Spleen (tissue), 11 donors: ENCODE results near the gene C4A. TPM values are rescaled to one million over a fixed set of nuclear protein-coding genes. Genes with fewer than 3 reads are reported as not detected.
"Not testable (repeated sequence)": the region's sequence is repeated elsewhere in the genome, so short reads cannot be mapped to it uniquely, and the experiment has no call there.

Experiments
- DNase-seq: peaks from one replicate; pipeline ENCODE4 v3.0.0-alpha.2; 2020
- H3K27ac ChIP-seq, 8 donors: fragments of 200-600 bp; sonication (generic) in 7 of 8; 1 replicate in 4 of 8; 2 replicates in 4 of 8; pipeline versions ENCODE4 v1.5.0 to v1.8.0; 2016 to 2021; ENCODE audit warnings: inconsistent platforms in 4 of 8, mild to moderate bottlenecking in 4 of 8, moderate library complexity in 1 of 8
- H3K27me3 ChIP-seq, 7 donors: fragments of 200-600 bp; sonication (generic) in 6 of 7; replicated peaks in 1 of 7; 1 replicate in 4 of 7; 2 replicates in 3 of 7; pipeline versions ENCODE4 v1.5.0 to v1.8.0; 2016 to 2021; ENCODE audit warnings: inconsistent platforms in 3 of 7, mild to moderate bottlenecking in 1 of 7
- H3K36me3 ChIP-seq, 6 donors: fragments of 200-600 bp; sonication (generic) in 5 of 6; 1 replicate in 4 of 6; 2 replicates in 2 of 6; pipeline versions ENCODE4 v1.5.0 to v1.8.0; 2016 to 2021; ENCODE audit warnings: inconsistent platforms in 2 of 6
- H3K4me1 ChIP-seq, 6 donors: fragments of 200-600 bp; sonication (generic) in 5 of 6; 1 replicate in 3 of 6; 2 replicates in 3 of 6; pipeline versions ENCODE4 v1.5.0 to v1.8.0; 2016 to 2021; ENCODE audit warnings: inconsistent platforms in 3 of 6
- H3K4me3 ChIP-seq, 8 donors: fragments of 200-600 bp; sonication (generic) in 7 of 8; 1 replicate in 4 of 8; 2 replicates in 4 of 8; pipeline versions ENCODE4 v1.5.0 to v1.8.0; 2016 to 2021; ENCODE audit warnings: inconsistent platforms in 4 of 8, mild to moderate bottlenecking in 4 of 8, moderate library complexity in 2 of 8
- H3K9me3 ChIP-seq, 8 donors: fragments of 200-600 bp; sonication (generic) in 7 of 8; 1 replicate in 4 of 8; 2 replicates in 4 of 8; pipeline versions ENCODE4 v1.5.0 to v1.8.0; 2016 to 2021; ENCODE audit warnings: inconsistent platforms in 4 of 8
- POLR2A ChIP-seq, 3 donors: fragments of 450-650 bp; IDR thresholded peaks; one replicate each; pipeline ENCODE4 v1.5.1; 2017; ENCODE audit warnings: antibody characterized with exemption in 3 of 3, mild to moderate bottlenecking in 1 of 3
- POLR2AphosphoS5 ChIP-seq, 3 donors: sonication (generic); formaldehyde crosslinking; IDR thresholded peaks; one replicate each; pipeline ENCODE4 v1.5.1; 2017; ENCODE audit warnings: antibody characterized with exemption in 3 of 3
- WGBS, 5 donors: extraction: QIAGEN DNeasy Blood & Tissue Kit in 3 of 5; methylation state at CpG; one replicate each; pipeline versions ENCODE4 v1.1.5 to v1.1.7; 2013 to 2018; 5-methylcytosine and 5-hydroxymethylcytosine counted together
- intact Hi-C: fragments of 100-400 bp; cut with DNase I; formaldehyde crosslinking; loops from one replicate; pipeline ENCODE4 v1.15.0; 2023; ENCODE audit warnings: low total_unique reads
- polyA plus RNA-seq, 3 donors: library from polyadenylated mRNA; stranded (reverse); fragments of 200-250 nt; gene quantifications; one replicate each; pipeline ENCODE4 v1.2.1, GENCODE V29; 2013
- total RNA-seq, 7 donors: library from RNA; depleted of rRNA in 3 of 7; stranded (reverse); fragments of >200 nt in 3 of 7; fragmentation: NEBNext Ultra II Directional in 4 of 7; extraction: Animal tissue kit (Norgen Biotek cat#: 25700) in 4 of 7; gene quantifications; one replicate each; pipeline versions ENCODE4 v1.1.0 to v1.2.1, GENCODE V29; 2016 to 2021
- TF ChIP-seq, protein P1 (sequence below), 11 experiments: fragments of 200-600 bp in 7 of 11; fragments of 450-650 bp in 4 of 11; sonication (generic) in 4 of 11; IDR thresholded peaks in 8 of 11; conservative IDR thresholded peaks in 3 of 11; 1 replicate in 7 of 11; 2 replicates in 4 of 11; pipeline versions ENCODE4 v1.4.0 to v1.8.0; 2016 to 2021; ENCODE audit warnings: antibody characterized with exemption in 11 of 11, inconsistent platforms in 4 of 11, mild to moderate bottlenecking in 1 of 11
- donor health status: healthy with polysubstance abuse.
- donor health status: DM: no; HTN: no; CAD: no; lungs with moderate emphysema.
- donor health status: DM: no; HTN: no; CAD: no.
- donor health status: Bipolar disorder and iron deficiency.
- donor health status: healthy.
- donor health status: DM: no; HTN: no; CAD: no.
- donor health status: DM: yes; HTN: yes; CAD: no.

C4A gene
- total and polyA plus RNA-seq, 10 donors, result 50.1 to 332 (median 116) TPM

DNA sequence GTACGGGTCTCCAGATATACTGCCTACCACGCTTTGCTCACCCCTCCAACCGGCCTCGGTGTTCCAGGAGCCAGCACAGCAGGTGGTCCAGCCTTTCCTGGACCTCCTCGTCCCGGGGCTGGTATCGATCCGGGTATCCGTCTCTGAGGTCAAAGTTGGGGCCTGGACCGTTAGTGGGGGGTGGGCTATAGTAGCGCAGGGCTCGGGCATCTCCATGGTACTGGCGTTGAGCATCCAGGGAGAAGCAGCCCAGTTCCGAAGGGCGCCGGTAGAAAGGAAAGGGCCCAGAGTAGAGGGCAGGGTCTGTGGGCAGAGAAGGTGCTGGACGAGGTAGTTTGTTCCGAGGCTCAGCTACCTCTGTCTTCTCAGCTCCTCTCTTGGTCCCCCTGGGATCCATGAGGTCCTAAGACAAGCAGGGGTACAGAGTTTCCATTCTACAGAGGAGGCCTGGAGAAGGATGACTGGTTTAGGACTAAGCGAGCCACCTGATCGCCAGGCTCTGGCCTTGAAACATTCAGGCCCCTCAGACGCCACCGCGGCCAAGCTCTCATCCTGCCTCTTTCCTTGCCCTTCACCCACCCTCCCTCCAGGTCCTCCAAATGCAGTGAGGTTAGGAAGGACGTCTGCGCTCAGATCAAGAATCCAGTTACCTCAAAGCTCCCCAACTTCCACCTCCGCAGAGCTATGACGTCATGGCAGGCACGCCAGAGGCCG is 10.4 kb upstream of the C4A start:
- Histone ChIP-seq H3K27ac (peak overlapping the region; percentile 91 to 99 (median 98)), H3K36me3 (peaks cover 0 to 70% (median 41%) of the 10 kb centered on the region in 6 donors), H3K9me3 (no peaks in the 10 kb centered on the region), H3K4me3 (peak overlapping the region; percentile 60 to 93 (median 75)), H3K4me1 (peaks cover 21 to 62% (median 36%) of the 10 kb centered on the region in 6 donors), H3K27me3 (no peaks in the 10 kb centered on the region)
- peak; percentile 83 for DNase-seq
- TF ChIP-seq, protein P1, sequence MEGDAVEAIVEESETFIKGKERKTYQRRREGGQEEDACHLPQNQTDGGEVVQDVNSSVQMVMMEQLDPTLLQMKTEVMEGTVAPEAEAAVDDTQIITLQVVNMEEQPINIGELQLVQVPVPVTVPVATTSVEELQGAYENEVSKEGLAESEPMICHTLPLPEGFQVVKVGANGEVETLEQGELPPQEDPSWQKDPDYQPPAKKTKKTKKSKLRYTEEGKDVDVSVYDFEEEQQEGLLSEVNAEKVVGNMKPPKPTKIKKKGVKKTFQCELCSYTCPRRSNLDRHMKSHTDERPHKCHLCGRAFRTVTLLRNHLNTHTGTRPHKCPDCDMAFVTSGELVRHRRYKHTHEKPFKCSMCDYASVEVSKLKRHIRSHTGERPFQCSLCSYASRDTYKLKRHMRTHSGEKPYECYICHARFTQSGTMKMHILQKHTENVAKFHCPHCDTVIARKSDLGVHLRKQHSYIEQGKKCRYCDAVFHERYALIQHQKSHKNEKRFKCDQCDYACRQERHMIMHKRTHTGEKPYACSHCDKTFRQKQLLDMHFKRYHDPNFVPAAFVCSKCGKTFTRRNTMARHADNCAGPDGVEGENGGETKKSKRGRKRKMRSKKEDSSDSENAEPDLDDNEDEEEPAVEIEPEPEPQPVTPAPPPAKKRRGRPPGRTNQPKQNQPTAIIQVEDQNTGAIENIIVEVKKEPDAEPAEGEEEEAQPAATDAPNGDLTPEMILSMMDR (IDR thresholded peaks at IDR 0.05 in 8 of 11, conservative IDR thresholded peaks at IDR 0.05 in 3 of 11), result no peak
- no peak for TF ChIP-seq POLR2AphosphoS5 (IDR thresholded peaks at IDR 0.05)
- TF ChIP-seq POLR2A (IDR thresholded peaks at IDR 0.05), result no peak
- 25 to 40% (median 29%) methylated on average over 29 of the region's 29 CpGs for WGBS, 5 donors
- intact Hi-C loops, result no loop called here

DNA sequence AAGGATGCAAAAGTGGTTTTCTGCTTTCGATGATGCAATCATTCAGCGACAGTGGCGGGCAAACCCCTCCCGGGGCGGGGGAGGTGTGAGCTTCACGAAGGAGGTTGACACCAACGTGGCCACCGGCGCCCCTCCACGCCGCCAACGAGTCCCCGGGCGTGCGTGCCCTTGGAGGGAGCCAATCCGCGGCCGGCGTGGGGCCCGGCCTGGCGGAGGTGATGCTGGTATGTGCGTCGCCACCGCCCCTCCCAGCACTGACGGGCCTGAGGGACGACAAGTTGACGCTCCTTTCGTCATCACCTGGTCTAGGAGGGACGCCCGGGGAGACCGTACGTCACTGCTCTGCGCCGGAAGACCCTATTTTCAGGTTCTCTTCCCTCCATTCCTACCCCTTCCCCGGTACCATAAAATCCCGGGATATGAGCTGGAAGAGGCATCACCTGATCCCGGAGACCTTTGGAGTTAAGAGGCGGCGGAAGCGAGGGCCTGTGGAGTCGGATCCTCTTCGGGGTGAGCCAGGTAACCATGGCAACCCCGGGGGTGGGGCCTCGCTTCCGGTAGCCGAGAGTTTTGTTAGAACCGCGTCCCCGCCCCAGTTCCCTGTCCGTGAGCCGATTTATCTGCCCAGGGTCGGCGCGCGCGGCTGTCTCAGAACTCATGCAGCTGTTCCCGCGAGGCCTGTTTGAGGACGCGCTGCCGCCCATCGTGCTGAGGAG is 9.7 kb upstream of the C4A start, which contains the start of gene DXO:
Gene DXO, minus strand, starts transcription at position 146 of the 716 bp plus-strand sequence. CDS start 463 bp downstream, outside the sequence.
- Histone ChIP-seq H3K36me3 (peaks cover 0 to 69% (median 34%) of the 10 kb centered on the region in 6 donors), H3K4me3 (peak within 1 kb of the TSS; percentile 60 to 93 (median 75)), H3K27me3 (no peaks in the 10 kb centered on the region), H3K27ac (peak within 1 kb of the TSS; percentile 91 to 99 (median 98)), H3K4me1 (peaks cover 21 to 62% (median 36%) of the 10 kb centered on the region in 6 donors), H3K9me3 (no peaks in the 10 kb centered on the region)
- intact Hi-C loops, result no loop called here
- 0% methylated on average over 29 to 62 of the region's 62 CpGs for WGBS, 5 donors
- DNase-seq, result peak; percentile 98
- TF ChIP-seq POLR2A (IDR thresholded peaks at IDR 0.05) (peak in 2 of 3 donors; percentile 48 to 78), POLR2AphosphoS5 (IDR thresholded peaks at IDR 0.05) (peak; percentile 92 to 97 (median 93))
- TF ChIP-seq, protein P1 (IDR thresholded peaks at IDR 0.05 in 8 of 11, conservative IDR thresholded peaks at IDR 0.05 in 3 of 11), result no peak

DNA sequence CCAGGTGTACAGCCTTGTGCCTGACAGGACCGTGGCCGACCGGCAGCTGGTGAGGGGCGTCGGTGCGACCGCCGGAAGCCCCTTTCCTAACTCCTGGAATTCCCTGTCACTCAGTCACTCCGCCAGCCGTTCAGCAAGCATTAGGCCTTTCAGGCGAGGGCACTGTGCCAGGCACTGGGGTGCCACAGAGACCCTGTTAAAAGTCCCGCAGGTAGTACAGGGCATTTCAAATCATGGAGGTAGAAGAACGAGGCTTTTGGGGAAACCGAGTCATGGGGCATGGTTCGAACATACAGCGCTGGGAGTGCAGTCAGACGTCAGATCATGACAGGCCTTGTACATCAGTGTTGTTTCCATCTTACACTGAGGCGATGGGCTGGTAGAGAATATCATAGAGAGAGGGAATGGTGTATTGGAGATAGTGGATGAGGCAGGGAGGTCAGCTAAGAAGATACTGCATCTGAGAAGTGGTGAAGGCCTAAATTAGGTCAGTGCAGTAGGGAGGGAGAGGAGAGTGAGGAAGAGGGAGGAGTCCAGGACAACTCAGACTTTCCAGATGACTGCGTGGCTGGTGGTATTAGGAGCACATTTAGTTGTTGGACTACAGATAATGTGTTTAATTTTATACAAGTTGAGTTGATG is 9.0 kb upstream of the C4A start:
- intact Hi-C loops, result no loop called here
- no peaks in the 10 kb centered on the region for H3K9me3 ChIP-seq
- DNase-seq, result no peak
- H3K4me3 ChIP-seq, result peak overlapping the region; percentile 60 to 93 (median 75)
- no peaks in the 10 kb centered on the region for H3K27me3 ChIP-seq
- peaks cover 0 to 62% (median 27%) of the 10 kb centered on the region in 6 donors for H3K36me3 ChIP-seq
- H3K27ac ChIP-seq, result peak overlapping the region; percentile 91 to 99 (median 98)
- H3K4me1 ChIP-seq, result peaks cover 21 to 62% (median 36%) of the 10 kb centered on the region in 6 donors
- TF ChIP-seq, protein P1 (IDR thresholded peaks at IDR 0.05 in 8 of 11, conservative IDR thresholded peaks at IDR 0.05 in 3 of 11), result no peak
- TF ChIP-seq POLR2A (IDR thresholded peaks at IDR 0.05) (no peak), POLR2AphosphoS5 (IDR thresholded peaks at IDR 0.05) (no peak)
- 9 to 28% (median 11%) methylated on average over 9 to 19 of the region's 19 CpGs for WGBS, 5 donors

DNA sequence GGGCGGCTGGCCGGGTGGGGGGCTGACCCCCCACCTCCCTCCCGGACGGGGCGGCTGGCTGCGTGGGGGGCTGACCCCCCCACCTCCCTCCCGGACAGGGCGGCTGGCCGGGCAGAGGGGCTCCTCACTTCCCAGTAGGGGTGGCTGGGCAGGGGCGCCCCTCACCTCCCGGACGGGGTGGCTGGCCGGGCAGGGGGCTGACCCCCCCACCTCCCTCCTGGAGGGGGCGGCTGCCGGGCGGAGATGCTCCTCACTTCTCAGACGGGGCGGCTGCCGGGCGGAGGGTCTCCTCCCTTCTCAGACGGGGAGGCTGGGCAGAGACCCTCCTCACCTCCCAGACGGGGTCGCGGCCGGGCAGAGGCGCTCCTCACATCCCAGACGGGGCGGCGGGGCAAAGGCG is 5.8 kb upstream of the C4A start:
- WGBS, 5 donors, result 93 to 100% (median 97%) methylated on average over 8 to 30 of the region's 30 CpGs
- H3K4me3 ChIP-seq, H3K9me3 ChIP-seq, H3K27me3 ChIP-seq, intact Hi-C loops, H3K27ac ChIP-seq: not testable (repeated sequence)
- Histone ChIP-seq H3K4me1 (peaks cover 17 to 48% (median 26%) of the 10 kb centered on the region in 6 donors), H3K36me3 (peaks cover 0 to 47% (median 10%) of the 10 kb centered on the region in 6 donors)
- peak; percentile 69 for DNase-seq
